ENCODE measurements around the gene ALG13.

GRCh38 chrX:111761578-111762135 lies 80.7 kb downstream of the ALG13 start:
- TF ChIP-seq EZH2phosphoT487 (conservative IDR thresholded peaks at IDR 0.05; ENCODE audit: low read length) (no peak), CTCF (IDR thresholded peaks at IDR 0.05; ENCODE audit: insufficient read depth, low read length, poor library complexity, severe bottlenecking) (no peak)

Measured in SU-DHL-6 (cell line).